Measurements from ENCODE around the gene HOXA6.

The HOXA6 gene

GRCh38 chr7:27184337-27185012 lies 36.9 kb upstream of the HOXA6 start:
- DNase-seq: no peak

GRCh38 chr7:27183682-27184336 lies 36.2 kb upstream of the HOXA6 start:
- DNase-seq: no peak

- no peak for DNase-seq
Observed at GRCh38 chr7:27182861-27183681, 35.5 kb upstream of the HOXA6 start.

- DNase-seq: no peak
Observed at GRCh38 chr7:27182285-27182841, 34.8 kb upstream of the HOXA6 start.

- DNase-seq: no peak
Observed at GRCh38 chr7:27181795-27182275, 34.3 kb upstream of the HOXA6 start.

- no peak for DNase-seq
Observed at GRCh38 chr7:27180431-27181420, 33.2 kb upstream of the HOXA6 start.

- peak; percentile 63 for DNase-seq
Observed at GRCh38 chr7:27179503-27180430, 32.2 kb upstream of the HOXA6 start.

GRCh38 chr7:27179030-27179429 lies 31.5 kb upstream of the HOXA6 start:
- no peak for DNase-seq

- no peak for DNase-seq
Observed at GRCh38 chr7:27178366-27178765, 30.8 kb upstream of the HOXA6 start.

- DNase-seq: no peak
Observed at GRCh38 chr7:27177795-27178320, 30.3 kb upstream of the HOXA6 start.

GRCh38 chr7:27176962-27177794 lies 29.6 kb upstream of the HOXA6 start:
- DNase-seq: no peak

- no peak for DNase-seq
Observed at GRCh38 chr7:27176524-27176845, 28.9 kb upstream of the HOXA6 start.

GRCh38 chr7:27175626-27176523 lies 28.3 kb upstream of the HOXA6 start:
- DNase-seq: no peak

GRCh38 chr7:27174874-27175625 lies 27.5 kb upstream of the HOXA6 start:
- no peak for DNase-seq

- no peak for DNase-seq
Observed at GRCh38 chr7:27173956-27174873, 26.6 kb upstream of the HOXA6 start, which contains the start of gene HOXA10. Gene HOXA10 (minus strand): TSS chr7:27174320. CDS start chr7:27174306, 14 bp downstream.

GRCh38 chr7:27173511-27173955 lies 26.0 kb upstream of the HOXA6 start:
- DNase-seq: no peak

All from NCI-H226 (cell line).